NCI-H2227 (cell line): Measurements from ENCODE around the gene FAM174B.
"Not testable (repeated sequence)": the region's sequence is repeated elsewhere in the genome, so short reads cannot be mapped to it uniquely, and the experiment has no call there.

Experiments used
- DNase-seq: peaks from one replicate; lab custom pipeline; 2025; ENCODE audit not compliant: unreplicated experiment; lab: John Stamatoyannopoulos, UW

The FAM174B gene

DNA sequence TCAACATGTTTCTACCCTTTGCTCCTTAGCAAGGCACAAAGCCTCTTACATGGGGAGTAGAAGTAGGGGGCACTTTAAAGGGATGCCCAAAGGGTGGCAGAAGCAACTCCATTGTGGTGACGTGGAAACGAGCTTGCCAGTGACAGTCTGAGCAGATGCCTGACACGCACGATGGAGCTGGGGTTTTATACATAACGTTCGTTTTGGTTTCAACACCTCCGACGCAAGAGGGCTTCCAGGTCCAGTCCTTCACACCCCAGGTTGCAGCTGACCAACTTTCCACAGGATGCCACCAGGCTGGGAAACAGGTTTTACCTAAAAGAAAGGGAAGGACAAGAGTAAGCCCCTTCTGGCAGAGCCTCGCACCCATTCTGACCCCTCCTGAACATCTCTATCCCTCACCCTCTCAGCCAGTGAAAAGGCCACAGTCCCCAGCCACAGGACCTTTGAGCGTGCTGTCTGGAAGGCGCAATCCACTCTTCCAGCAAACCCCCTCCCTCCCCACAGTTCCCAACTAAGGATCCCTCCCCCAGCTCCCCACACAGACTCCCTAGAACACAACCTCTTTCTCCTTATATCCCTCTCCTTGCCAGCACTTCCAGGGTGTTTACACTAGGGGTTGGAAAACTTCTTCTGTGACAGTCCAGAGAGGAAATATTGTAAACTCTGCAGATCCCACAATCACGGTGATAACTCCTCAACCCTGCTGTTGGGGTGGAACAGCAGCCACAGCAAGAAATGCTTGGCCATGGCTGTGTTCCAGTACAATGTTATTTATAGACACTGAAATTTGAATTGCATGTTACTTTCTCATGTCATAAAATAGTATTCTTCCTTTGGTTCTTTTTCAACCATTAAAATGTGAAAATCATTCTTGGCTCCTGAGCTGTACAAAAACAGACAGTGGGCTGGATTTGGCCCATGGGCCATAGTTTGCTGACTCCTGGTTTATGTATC lies 36.2 kb downstream of the FAM174B start:
- no peak for DNase-seq

DNA sequence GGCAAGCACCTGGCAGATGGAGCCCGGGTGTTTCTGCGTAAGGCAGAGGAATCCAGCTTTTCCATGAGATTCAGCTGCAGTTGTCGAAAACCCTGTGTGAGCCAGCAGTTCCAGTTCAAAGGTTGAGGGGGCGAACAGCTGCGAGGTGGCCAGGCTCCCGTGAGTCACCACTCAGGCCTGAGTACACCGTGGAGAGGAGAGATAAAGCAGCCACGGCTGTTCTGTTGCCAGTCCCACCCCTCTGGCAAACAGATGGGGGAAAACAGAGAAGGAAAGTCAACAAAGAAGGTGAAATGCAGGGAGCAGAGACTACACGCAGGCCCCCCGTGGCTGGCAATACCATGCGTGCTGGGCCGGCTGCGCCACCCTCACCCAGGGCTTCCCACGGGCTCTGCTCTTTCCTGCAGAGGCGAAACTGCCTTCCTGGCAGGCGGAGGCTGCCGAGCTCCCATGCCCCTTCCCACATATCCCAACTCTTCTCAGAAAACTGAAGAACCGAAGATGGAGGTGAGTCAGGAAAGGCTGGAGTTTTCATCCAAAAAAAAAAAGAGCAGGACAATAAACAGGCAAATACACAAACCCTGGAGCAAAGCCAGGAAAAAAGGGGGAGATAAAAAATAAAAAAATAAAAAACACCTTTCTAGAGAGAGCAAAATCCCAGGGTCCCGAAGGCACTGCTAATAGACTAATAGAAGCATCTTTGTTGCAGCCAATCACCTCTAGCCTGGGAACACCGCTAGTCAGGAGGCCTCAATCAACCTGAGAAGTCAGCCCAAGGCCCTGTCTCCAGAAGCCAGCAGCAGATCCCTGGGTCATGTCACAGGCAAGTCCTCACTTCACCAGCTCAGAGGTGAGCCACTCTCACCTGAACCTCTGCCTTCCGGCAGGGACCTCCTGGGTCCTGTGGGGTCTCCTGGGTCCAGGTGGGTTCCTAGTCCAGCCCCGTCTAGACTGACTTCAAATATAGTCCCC lies 37.7 kb downstream of the FAM174B start:
- DNase-seq, result no peak

- DNase-seq, result peak; percentile 40
Observed at GRCh38 chr15:92616621-92617548, 38.7 kb downstream of the FAM174B start.

DNA sequence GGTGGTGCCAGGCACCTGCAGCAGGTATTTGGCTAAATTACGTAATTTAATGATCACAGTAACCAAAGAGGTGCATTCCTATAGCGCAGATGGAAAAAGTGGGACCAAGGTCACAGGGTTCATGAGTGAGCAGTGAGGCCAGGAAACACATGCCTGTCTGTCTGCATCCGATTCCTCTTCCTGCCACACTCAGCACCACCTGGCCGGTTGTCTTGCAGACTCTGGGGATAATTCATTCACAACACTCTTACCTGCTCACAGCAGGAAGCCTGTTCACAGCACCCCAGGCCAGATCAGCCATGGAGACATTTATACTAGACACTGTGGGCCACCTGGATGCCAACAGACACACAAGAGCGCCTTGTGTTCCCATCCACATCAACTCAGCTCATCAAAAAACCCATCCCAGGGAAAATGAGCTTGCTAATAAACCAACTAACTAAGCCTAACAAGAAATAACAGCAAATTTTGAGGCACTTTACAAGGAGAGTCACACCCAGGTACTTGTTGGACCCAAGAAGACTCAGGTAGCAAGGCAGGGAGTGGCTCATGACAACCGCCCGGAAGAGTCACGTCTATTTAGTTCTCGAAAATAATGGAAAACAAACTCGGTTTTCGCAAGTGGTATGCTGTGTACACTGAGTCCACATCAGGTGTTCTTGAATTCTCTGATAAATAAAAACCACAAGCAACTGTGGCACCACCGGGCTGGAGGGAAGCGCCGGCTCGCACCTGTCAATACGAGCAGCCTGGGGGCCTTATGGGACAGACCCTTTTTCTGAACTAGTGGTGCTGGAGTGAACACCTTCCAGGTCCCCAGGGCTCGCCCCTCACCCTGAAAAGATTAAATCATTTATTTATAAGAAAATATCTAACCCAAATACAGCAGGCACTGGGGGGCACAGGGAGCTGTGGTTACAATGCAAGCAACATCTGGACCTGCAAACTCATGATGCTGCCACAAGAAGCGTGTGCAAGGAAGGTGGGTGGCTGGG lies 40.5 kb downstream of the FAM174B start:
- no peak for DNase-seq

GRCh38 chr15:92614301-92614700 lies 41.3 kb downstream of the FAM174B start:
- no peak for DNase-seq

- no peak for DNase-seq
Observed at GRCh38 chr15:92613841-92614240, 41.7 kb downstream of the FAM174B start.

GRCh38 chr15:92612891-92613290 lies 42.7 kb downstream of the FAM174B start:
- no peak for DNase-seq

- no peak for DNase-seq
Observed at GRCh38 chr15:92611995-92612745, 43.4 kb downstream of the FAM174B start.

DNA sequence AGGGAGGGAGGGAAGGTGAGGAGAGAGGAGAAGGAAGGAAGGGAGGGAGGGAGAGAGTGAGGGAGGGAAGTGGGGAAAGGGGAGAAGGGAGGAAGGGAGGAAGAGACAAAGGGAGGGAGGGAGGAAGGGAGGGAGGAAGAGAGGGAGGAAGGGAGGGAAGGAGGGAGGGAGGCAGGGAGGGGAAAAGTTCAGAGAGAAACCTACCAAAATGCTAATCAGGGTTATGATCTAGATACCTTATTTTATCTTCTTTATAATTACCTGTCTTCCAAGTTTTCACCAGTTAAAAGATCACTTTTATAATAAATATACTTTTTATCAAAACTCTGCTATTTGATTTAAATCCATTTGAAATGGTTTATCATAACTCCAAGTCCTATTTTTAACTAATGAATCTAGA lies 44.4 kb downstream of the FAM174B start:
- no peak for DNase-seq

DNA sequence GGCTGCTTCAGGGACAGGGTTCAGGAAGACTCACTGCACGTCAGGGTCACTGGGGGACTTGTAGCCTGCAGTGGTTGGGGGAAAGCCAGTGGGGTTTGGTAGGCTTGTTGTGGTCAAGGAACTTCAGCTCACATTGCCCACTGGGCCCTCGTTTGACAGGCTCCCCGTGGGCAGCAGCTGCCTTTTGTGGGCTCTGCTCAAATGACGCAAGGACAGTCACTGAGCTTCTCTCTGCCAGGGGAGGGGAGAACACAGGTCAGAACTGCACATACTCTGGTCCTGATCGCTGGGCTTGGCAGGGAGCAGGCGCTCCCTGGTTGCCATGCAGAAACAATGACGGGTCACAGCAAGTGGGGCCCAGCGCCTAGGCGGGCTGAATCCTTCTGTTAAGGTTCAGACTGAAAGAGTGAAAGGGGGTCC lies 45.5 kb downstream of the FAM174B start:
- DNase-seq, result no peak

- no peak for DNase-seq
Observed at GRCh38 chr15:92608866-92609700, 46.5 kb downstream of the FAM174B start.

DNA sequence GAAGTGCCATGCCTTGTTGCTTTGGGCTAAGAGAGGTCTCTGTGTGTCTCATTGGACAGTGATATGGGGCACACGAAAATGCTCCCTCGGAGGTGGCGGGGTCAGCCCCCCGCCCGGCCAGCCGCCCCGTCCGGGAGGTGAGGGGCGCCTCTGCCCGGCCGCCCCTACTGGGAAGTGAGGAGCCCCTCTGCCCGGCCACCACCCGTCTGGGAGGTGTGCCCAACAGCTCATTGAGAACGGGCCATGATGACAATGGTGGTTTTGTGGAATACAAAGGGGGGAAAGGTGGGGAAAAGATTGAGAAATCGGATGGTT lies 48.8 kb downstream of the FAM174B start:
- not testable (repeated sequence) for DNase-seq

DNA sequence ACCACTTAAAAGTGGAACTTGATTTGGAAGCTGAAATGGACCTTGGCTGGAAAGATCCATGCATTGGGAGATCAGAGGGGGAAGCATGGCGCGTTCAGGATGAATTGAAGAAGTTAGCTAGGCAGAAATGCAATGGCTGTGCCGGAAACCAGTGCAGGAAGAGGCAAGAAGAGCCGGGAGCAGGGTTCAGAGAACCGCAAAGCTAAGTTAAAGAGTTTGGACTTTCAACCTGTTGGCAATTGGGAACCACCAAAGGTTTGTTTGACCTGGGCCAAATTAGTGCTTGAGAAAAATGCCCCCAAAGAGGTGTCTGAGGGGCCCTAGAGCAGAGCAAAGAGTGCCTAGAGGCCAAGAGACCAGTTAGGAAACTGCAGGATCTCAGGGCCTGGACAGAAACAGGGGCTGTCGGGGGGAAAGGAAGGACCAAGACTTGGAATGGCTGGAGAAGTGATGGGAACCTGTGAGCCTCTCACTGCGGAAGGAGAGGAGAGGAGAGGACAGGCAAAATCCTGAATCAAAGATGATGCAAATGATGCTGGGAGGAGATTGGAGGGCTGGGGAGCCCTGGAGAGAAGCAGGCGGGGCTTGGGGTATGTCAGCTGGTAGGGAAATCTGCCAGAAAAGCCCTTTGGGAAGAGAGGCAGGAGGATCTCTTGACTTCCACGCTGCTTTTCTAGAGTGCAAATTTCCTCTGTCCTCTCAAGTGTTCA lies 49.3 kb downstream of the FAM174B start:
- DNase-seq, result no peak

DNA sequence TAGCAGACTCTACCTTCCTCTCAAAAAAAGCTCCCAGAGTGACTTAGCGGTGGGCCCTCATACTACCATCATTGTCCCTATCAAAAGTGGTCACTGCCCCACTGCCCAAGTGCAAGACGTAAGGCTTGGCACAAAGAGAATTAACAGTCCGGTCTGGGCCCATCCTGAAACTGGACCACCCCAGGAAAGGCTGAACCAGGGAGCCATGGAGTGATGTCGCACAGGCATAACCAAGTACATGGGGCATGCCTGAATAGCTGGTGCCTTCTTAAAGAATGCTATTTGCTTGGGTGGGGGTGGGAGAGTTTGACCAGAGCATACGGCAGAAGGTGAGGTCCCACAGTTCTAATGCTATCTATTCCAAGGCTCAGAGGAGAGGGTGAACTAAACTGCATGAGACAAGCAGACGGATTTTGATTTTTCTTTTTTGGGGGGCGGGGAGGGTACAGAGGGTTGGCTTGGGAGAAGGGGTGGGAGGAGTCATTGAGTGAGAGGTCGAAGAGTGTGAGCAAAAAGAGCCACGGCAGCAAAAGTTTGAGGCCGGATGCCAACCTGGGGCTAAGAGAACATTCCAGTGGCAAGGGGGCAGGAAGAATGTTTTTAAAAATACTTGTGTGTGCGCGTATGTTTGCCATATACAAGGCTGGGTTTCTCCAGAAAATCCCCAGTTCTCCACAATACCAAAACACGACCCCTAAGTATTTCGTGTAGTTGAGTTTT lies 50.2 kb downstream of the FAM174B start:
- no peak for DNase-seq

DNA sequence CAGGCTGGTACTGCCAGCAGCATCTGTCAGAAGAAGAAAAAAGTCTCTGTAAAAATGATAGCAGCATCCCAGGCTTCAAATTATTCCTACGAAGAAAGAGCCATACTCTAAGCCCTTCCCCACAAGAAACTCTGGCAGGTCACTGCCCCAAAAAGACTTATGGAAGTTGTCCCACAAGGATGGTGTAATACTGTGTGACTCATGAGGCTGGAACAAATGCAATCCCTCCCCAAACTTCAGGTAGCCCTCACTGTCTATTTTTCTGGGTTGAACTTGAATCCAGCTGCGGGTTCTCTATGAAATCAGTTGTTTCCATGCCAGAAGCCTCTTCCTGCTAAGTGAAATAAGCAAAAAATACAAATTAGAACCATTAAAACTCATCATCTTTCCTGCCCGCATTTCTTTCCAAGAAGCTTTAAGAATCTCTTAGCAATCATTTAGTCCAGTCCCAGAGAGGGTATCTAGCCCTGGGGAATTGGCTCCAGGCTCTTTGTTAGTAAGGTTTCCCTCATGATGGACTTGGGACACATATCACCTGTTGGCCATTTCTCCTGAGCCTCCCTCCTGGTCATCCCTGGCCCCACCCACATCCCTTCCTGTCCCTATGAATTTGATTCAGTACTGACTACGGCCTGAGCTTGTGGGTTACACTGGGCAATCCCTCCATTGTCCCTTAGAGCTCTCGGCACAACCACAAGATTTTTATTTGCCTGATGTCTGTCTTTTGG lies 51.7 kb downstream of the FAM174B start:
- no peak for DNase-seq

DNA sequence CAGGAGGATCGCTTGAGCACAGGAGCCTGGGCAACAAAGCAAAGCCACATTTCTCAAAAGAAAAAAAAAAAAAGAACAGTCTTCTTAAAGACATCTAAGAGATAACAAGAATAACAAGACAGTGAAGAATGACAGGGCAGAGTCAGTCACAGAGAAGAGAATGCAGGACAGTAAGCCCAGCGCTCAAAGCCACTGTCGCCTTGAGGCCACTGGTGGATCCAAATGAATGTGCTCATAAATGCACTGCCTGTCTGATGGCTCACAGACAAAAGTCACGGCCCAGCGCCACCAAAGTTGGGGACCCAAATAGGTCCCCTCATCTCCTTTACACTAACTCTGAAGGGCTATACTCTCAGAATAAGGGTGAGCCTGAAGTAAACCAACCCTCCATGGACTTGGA lies 52.3 kb downstream of the FAM174B start:
- DNase-seq, result no peak
